ENCODE measurements around the gene TRAM2.

TRAM2 gene

GRCh38 chr6:52523378-52524142, 53.3 kb downstream of the TRAM2 start:
- Histone ChIP-seq H3K36me3 (ENCODE audit: low read depth) (no peaks in the 10 kb centered on the region; the same call in 1 of the 2 replicates), H3K27ac (ENCODE audit: poor library complexity, severe bottlenecking) (peak overlapping the region; percentile 74), H3K4me3 (ENCODE audit: severe bottlenecking) (no peak overlapping the region), H3K9me3 (ENCODE audit: severe bottlenecking) (no peaks in the 10 kb centered on the region), H3K4me1 (ENCODE audit: insufficient read depth, poor library complexity, severe bottlenecking) (peaks cover 33% of the 10 kb centered on the region), H3K27me3 (ENCODE audit: insufficient read depth, poor library complexity, severe bottlenecking) (no peaks in the 10 kb centered on the region)
- no peak for DNase-seq (ENCODE audit: low spot score)
- TF ChIP-seq CTCF (IDR thresholded peaks at IDR 0.05; ENCODE audit: poor library complexity, severe bottlenecking), result no peak
- ATAC-seq (ENCODE audit: low read depth), result peak; percentile 70

GRCh38 chr6:52522655-52523054, 54.2 kb downstream of the TRAM2 start:
- no peaks in the 10 kb centered on the region for H3K9me3 ChIP-seq (ENCODE audit: severe bottlenecking)
- peaks cover 39% of the 10 kb centered on the region for H3K4me1 ChIP-seq (ENCODE audit: insufficient read depth, poor library complexity, severe bottlenecking)
- H3K27ac ChIP-seq (ENCODE audit: poor library complexity, severe bottlenecking), result peak overlapping the region; percentile 74
- DNase-seq (ENCODE audit: low spot score) (no peak), ATAC-seq (ENCODE audit: low read depth) (peak; percentile 39)
- no peaks in the 10 kb centered on the region for H3K27me3 ChIP-seq (ENCODE audit: insufficient read depth, poor library complexity, severe bottlenecking)
- H3K36me3 ChIP-seq (ENCODE audit: low read depth), result no peaks in the 10 kb centered on the region; the same call in 1 of the 2 replicates
- no peak for TF ChIP-seq CTCF (IDR thresholded peaks at IDR 0.05; ENCODE audit: poor library complexity, severe bottlenecking)
- no peak overlapping the region for H3K4me3 ChIP-seq (ENCODE audit: severe bottlenecking)

GRCh38 chr6:52522151-52522626, 54.7 kb downstream of the TRAM2 start:
- no peak for ATAC-seq (ENCODE audit: low read depth)
- Histone ChIP-seq H3K36me3 (ENCODE audit: low read depth) (no peaks in the 10 kb centered on the region; the same call in 1 of the 2 replicates), H3K27ac (ENCODE audit: poor library complexity, severe bottlenecking) (peak overlapping the region; percentile 74), H3K9me3 (ENCODE audit: severe bottlenecking) (no peaks in the 10 kb centered on the region), H3K27me3 (ENCODE audit: insufficient read depth, poor library complexity, severe bottlenecking) (no peaks in the 10 kb centered on the region), H3K4me3 (ENCODE audit: severe bottlenecking) (no peak overlapping the region), H3K4me1 (ENCODE audit: insufficient read depth, poor library complexity, severe bottlenecking) (peaks cover 44% of the 10 kb centered on the region)
- TF ChIP-seq CTCF (IDR thresholded peaks at IDR 0.05; ENCODE audit: poor library complexity, severe bottlenecking), result no peak
- DNase-seq (ENCODE audit: low spot score), result no peak

GRCh38 chr6:52519618-52520017, 57.2 kb downstream of the TRAM2 start:
- H3K27me3 ChIP-seq (ENCODE audit: insufficient read depth, poor library complexity, severe bottlenecking), result no peaks in the 10 kb centered on the region
- H3K4me3 ChIP-seq (ENCODE audit: severe bottlenecking), result no peak overlapping the region
- no peak for TF ChIP-seq CTCF (IDR thresholded peaks at IDR 0.05; ENCODE audit: poor library complexity, severe bottlenecking)
- DNase-seq (ENCODE audit: low spot score), result no peak
- H3K4me1 ChIP-seq (ENCODE audit: insufficient read depth, poor library complexity, severe bottlenecking), result peaks cover 66% of the 10 kb centered on the region
- H3K9me3 ChIP-seq (ENCODE audit: severe bottlenecking), result no peaks in the 10 kb centered on the region
- H3K27ac ChIP-seq (ENCODE audit: poor library complexity, severe bottlenecking), result peak overlapping the region; percentile 96
- peaks cover 19% of the 10 kb centered on the region for H3K36me3 ChIP-seq (ENCODE audit: low read depth)
- no peak for ATAC-seq (ENCODE audit: low read depth)

Data from RWPE2 (cell line).